HG03565 (cell line): ENCODE data around the gene SCARF1.
"Not testable (repeated sequence)": the region's sequence is repeated elsewhere in the genome, so short reads cannot be mapped to it uniquely, and the experiment has no call there.

Experiments
- ATAC-seq: cut with Tn5 transposase; IDR thresholded peaks from one replicate; pipeline ENCODE4 v1.9.1; 2021; ENCODE audit warnings: mild to moderate bottlenecking, moderate library complexity; ENCODE audit not compliant: unreplicated experiment

SCARF1 gene

GRCh38 chr17:1645207-1646171 is at the start of gene SCARF1:
SCARF1 (minus strand) TSS chr17:1645732; CDS start chr17:1645697, 35 bp downstream.
- no peak for ATAC-seq

GRCh38 chr17:1693339-1693738 is 47.8 kb upstream of the SCARF1 start:
- no peak for ATAC-seq

GRCh38 chr17:1690544-1691221 is 45.2 kb upstream of the SCARF1 start:
- ATAC-seq, result no peak

- ATAC-seq, result not testable (repeated sequence)
Measured at GRCh38 chr17:1688405-1688804, 42.9 kb upstream of the SCARF1 start.

GRCh38 chr17:1686086-1686485 is 40.6 kb upstream of the SCARF1 start:
- no peak for ATAC-seq

- ATAC-seq, result peak; percentile 95
Measured at GRCh38 chr17:1684378-1685189, 39.1 kb upstream of the SCARF1 start, which contains the start of gene PRPF8. PRPF8 (minus strand) TSS chr17:1684867; CDS start chr17:1684571, 296 bp downstream.

- no peak for ATAC-seq
Measured at GRCh38 chr17:1683459-1683858, 37.9 kb upstream of the SCARF1 start.

GRCh38 chr17:1676401-1676800 is 30.9 kb upstream of the SCARF1 start:
- no peak for ATAC-seq

GRCh38 chr17:1673041-1673785 is 27.7 kb upstream of the SCARF1 start:
- ATAC-seq, result no peak

- ATAC-seq, result not testable (repeated sequence)
Measured at GRCh38 chr17:1663934-1664333, 18.4 kb upstream of the SCARF1 start.

- no peak for ATAC-seq
Measured at GRCh38 chr17:1661045-1661444, 15.5 kb upstream of the SCARF1 start.

GRCh38 chr17:1658100-1658499 is 12.6 kb upstream of the SCARF1 start:
- no peak for ATAC-seq

- no peak for ATAC-seq
Measured at GRCh38 chr17:1653735-1654134, 8.2 kb upstream of the SCARF1 start.

GRCh38 chr17:1652794-1653193 is 7.3 kb upstream of the SCARF1 start:
- ATAC-seq, result not testable (repeated sequence)

- no peak for ATAC-seq
Measured at GRCh38 chr17:1651559-1651844, 6.0 kb upstream of the SCARF1 start.

GRCh38 chr17:1650731-1651558 is 5.4 kb upstream of the SCARF1 start:
- ATAC-seq, result no peak

- ATAC-seq, result no peak
Measured at GRCh38 chr17:1649844-1650501, 4.4 kb upstream of the SCARF1 start, which contains the start of gene RILP. RILP (minus strand) TSS chr17:1649866; CDS start chr17:1649804, 62 bp downstream.

GRCh38 chr17:1648963-1649843 is 3.7 kb upstream of the SCARF1 start:
- ATAC-seq, result peak; percentile 38
